RWPE2 (cell line): ENCODE measurements around the gene COX14.
A peak's percentile ranks its signal among the peaks of the same experiment; 100 is the strongest.
"Not testable (repeated sequence)": the region's sequence is repeated elsewhere in the genome, so short reads cannot be mapped to it uniquely, and the experiment has no call there.

Experiments used
- ATAC-seq: fragments of 200-7000 bp; cut with Tn5 transposase; 3 replicates; pipeline ENCODE4 v1.9.1; 2021; ENCODE audit warnings: low read depth
- DNase-seq: peaks from one replicate; pipeline ENCODE4 v3.0.0-alpha.2; 2020; ENCODE audit warnings: low spot score
- H3K27ac ChIP-seq: fragments of 450-650 bp; 2 replicates; pipeline ENCODE4 v1.5.1; 2017; ENCODE audit warnings: mild to moderate bottlenecking; ENCODE audit not compliant: poor library complexity, severe bottlenecking
- H3K27me3 ChIP-seq: fragments of 250-450 bp; sonication (Bioruptor Pico); 2 replicates; pipeline ENCODE4 v1.5.1; 2021; ENCODE audit warnings: mild to moderate bottlenecking, moderate library complexity; ENCODE audit not compliant: insufficient read depth, poor library complexity, severe bottlenecking
- H3K36me3 ChIP-seq: fragments of 250-450 bp; sonication (Bioruptor Pico); 2 replicates; pipeline ENCODE4 v1.5.1; 2020; ENCODE audit warnings: low read depth, mild to moderate bottlenecking, moderate library complexity
- H3K4me1 ChIP-seq: fragments of 250-450 bp; sonication (Bioruptor Pico); 2 replicates; pipeline ENCODE4 v1.5.1; 2021; ENCODE audit warnings: mild to moderate bottlenecking, moderate library complexity; ENCODE audit not compliant: insufficient read depth, poor library complexity, severe bottlenecking
- H3K4me3 ChIP-seq: fragments of 250-450 bp; sonication (Bioruptor Pico); 2 replicates; pipeline ENCODE4 v1.5.1; 2021; ENCODE audit warnings: mild to moderate bottlenecking, moderate library complexity; ENCODE audit not compliant: severe bottlenecking
- H3K9me3 ChIP-seq: fragments of 250-450 bp; sonication (Bioruptor Pico); 2 replicates; pipeline ENCODE4 v1.5.1; 2021; ENCODE audit warnings: mild to moderate bottlenecking, moderate library complexity; ENCODE audit not compliant: severe bottlenecking
- CTCF ChIP-seq: fragments of 450-650 bp; IDR thresholded peaks from one replicate; pipeline ENCODE4 v1.5.1; 2017; ENCODE audit warnings: mild to moderate bottlenecking, moderate library complexity; ENCODE audit not compliant: poor library complexity, severe bottlenecking

Gene COX14

GRCh38 chr12:50078281-50078680, 33.8 kb upstream of the COX14 start:
- H3K4me3 ChIP-seq = no peak overlapping the region
- no peaks in the 10 kb centered on the region for H3K9me3 ChIP-seq
- DNase-seq = no peak
- H3K27ac ChIP-seq = no peak overlapping the region
- no peaks in the 10 kb centered on the region for H3K36me3 ChIP-seq
- no peaks in the 10 kb centered on the region for H3K4me1 ChIP-seq
- ATAC-seq = no peak
- H3K27me3 ChIP-seq = no peaks in the 10 kb centered on the region
- TF ChIP-seq CTCF = no peak

- no peaks in the 10 kb centered on the region for H3K36me3 ChIP-seq
- DNase-seq (no peak), ATAC-seq (no peak)
- H3K27ac ChIP-seq = no peak overlapping the region
- no peaks in the 10 kb centered on the region for H3K27me3 ChIP-seq
- H3K9me3 ChIP-seq = no peaks in the 10 kb centered on the region
- no peak for TF ChIP-seq CTCF
- no peak overlapping the region for H3K4me3 ChIP-seq
- H3K4me1 ChIP-seq = no peaks in the 10 kb centered on the region
Observed at GRCh38 chr12:50079771-50080170, 32.3 kb upstream of the COX14 start.

- H3K27ac ChIP-seq = no peak overlapping the region
- TF ChIP-seq CTCF = no peak
- no peaks in the 10 kb centered on the region for H3K36me3 ChIP-seq
- no peaks in the 10 kb centered on the region for H3K27me3 ChIP-seq
- H3K4me3 ChIP-seq = no peak overlapping the region
- peaks cover 3% of the 10 kb centered on the region for H3K4me1 ChIP-seq
- no peaks in the 10 kb centered on the region for H3K9me3 ChIP-seq
- DNase-seq (no peak), ATAC-seq (no peak)
Observed at GRCh38 chr12:50081096-50081808, 30.8 kb upstream of the COX14 start.

- Histone ChIP-seq H3K36me3 (peaks cover 13% of the 10 kb centered on the region), H3K27ac (peak overlapping the region; percentile 94), H3K27me3 (no peaks in the 10 kb centered on the region), H3K4me1 (peaks cover 17% of the 10 kb centered on the region), H3K4me3 (no peak overlapping the region), H3K9me3 (no peaks in the 10 kb centered on the region)
- ATAC-seq = no peak
- DNase-seq = no peak
- no peak for TF ChIP-seq CTCF
Observed at GRCh38 chr12:50082644-50083043, 29.4 kb upstream of the COX14 start.

GRCh38 chr12:50083301-50083700, 28.7 kb upstream of the COX14 start:
- ATAC-seq = no peak
- Histone ChIP-seq H3K36me3 (peaks cover 17% of the 10 kb centered on the region), H3K4me3 (no peak overlapping the region), H3K9me3 (no peaks in the 10 kb centered on the region), H3K4me1 (peaks cover 23% of the 10 kb centered on the region), H3K27me3 (no peaks in the 10 kb centered on the region), H3K27ac (peak overlapping the region; percentile 94)
- no peak for TF ChIP-seq CTCF
- no peak for DNase-seq

- not testable (repeated sequence) for ATAC-seq, H3K27me3 ChIP-seq, DNase-seq, H3K9me3 ChIP-seq
- peak overlapping the region; percentile 94 for H3K27ac ChIP-seq
- H3K4me1 ChIP-seq = peaks cover 34% of the 10 kb centered on the region
- peak overlapping the region; percentile 44 for H3K4me3 ChIP-seq
- H3K36me3 ChIP-seq = peaks cover 28% of the 10 kb centered on the region
Observed at GRCh38 chr12:50084409-50084774, 27.6 kb upstream of the COX14 start.
